PC-9 (cell line): ENCODE results near the gene TNFAIP3. TPM values are rescaled to one million over a fixed set of nuclear protein-coding genes. Genes with fewer than 3 reads are reported as not detected.
A peak's percentile ranks its signal among the peaks of the same experiment; 100 is the strongest.

ENCODE experiments used
- BruUV-seq: library from RNA; stranded (reverse); fragments of 400-500 nt; replicated peaks from 2 replicates; lab custom pipeline; 2021; lab: Mats Ljungman, UMichigan
- CTCF ChIA-PET: fragments of 300-600 bp; sonication (Branson Sonifier 250); formaldehyde crosslinking; loops from one replicate; lab custom pipeline; 2022; ENCODE audit warnings: antibody characterized with exemption; lab: Charles Lee
- POLR2A ChIA-PET: fragments of 300-600 bp; sonication (Branson Sonifier 250); formaldehyde crosslinking; loops from one replicate; lab custom pipeline; 2022; ENCODE audit warnings: antibody characterized with exemption; ENCODE audit not compliant: unreplicated experiment; lab: Charles Lee
- DNase-seq, 2 experiments: peaks; one replicate each; pipeline versions ENCODE4 v3.0.0 to v3.0.0-alpha.2; 2015 to 2022; ENCODE audit warnings: mixed read lengths in 1 of 2
- H2AFZ ChIP-seq: fragments of 200-600 bp; sonication (generic); 2 replicates; pipeline ENCODE4 v1.8.1; 2017; ENCODE audit warnings: antibody characterized with exemption
- H3F3A ChIP-seq: fragments of 200-600 bp; sonication (generic); 2 replicates; pipeline ENCODE4 v1.8.1; 2017; ENCODE audit warnings: antibody characterized with exemption, mild to moderate bottlenecking, low read depth; ENCODE audit not compliant: insufficient read depth
- H3K27ac ChIP-seq: fragments of 200-600 bp; sonication (generic); 2 replicates; pipeline ENCODE4 v1.6.1; 2016; ENCODE audit warnings: mixed run types
- H3K27me3 ChIP-seq: fragments of 200-600 bp; sonication (generic); 2 replicates; pipeline ENCODE4 v1.6.1; 2016; ENCODE audit warnings: low read depth, mixed run types; ENCODE audit not compliant: insufficient read depth
- H3K36me3 ChIP-seq: fragments of 200-600 bp; sonication (generic); 2 replicates; pipeline ENCODE4 v1.6.1; 2016; ENCODE audit warnings: low read depth, mixed run types
- H3K4me1 ChIP-seq: fragments of 200-600 bp; sonication (generic); replicated peaks from 2 replicates; pipeline ENCODE4 v1.6.1; 2016; ENCODE audit warnings: mixed run types; ENCODE audit not compliant: insufficient read depth
- H3K4me2 ChIP-seq: fragments of 200-600 bp; sonication (generic); 2 replicates; pipeline ENCODE4 v1.6.1; 2017; ENCODE audit warnings: mixed run types
- H3K4me3 ChIP-seq: fragments of 200-600 bp; sonication (generic); 2 replicates; pipeline ENCODE4 v1.6.1; 2016; ENCODE audit warnings: mixed run types
- H3K79me2 ChIP-seq: fragments of 200-600 bp; sonication (generic); 2 replicates; pipeline ENCODE4 v1.6.1; 2017; ENCODE audit warnings: low read depth, mixed run types
- H3K9me2 ChIP-seq: fragments of 200-600 bp; sonication (generic); 2 replicates; pipeline ENCODE4 v1.8.1; 2017; ENCODE audit warnings: mild to moderate bottlenecking; ENCODE audit not compliant: insufficient read depth
- H3K9me3 ChIP-seq: fragments of 200-600 bp; sonication (generic); 2 replicates; pipeline ENCODE4 v1.8.1; 2016; ENCODE audit warnings: low read depth; ENCODE audit not compliant: insufficient read depth
- H4K20me1 ChIP-seq: fragments of 200-600 bp; sonication (generic); 2 replicates; pipeline ENCODE4 v1.8.1; 2017; ENCODE audit not compliant: insufficient read depth
- CTCF ChIP-seq: fragments of 200-600 bp; sonication (generic); conservative IDR thresholded peaks from 2 replicates; pipeline ENCODE4 v1.6.1; 2017; ENCODE audit warnings: mixed run types, antibody characterized with exemption, mild to moderate bottlenecking, moderate library complexity
- EZH2 ChIP-seq: fragments of 200-600 bp; sonication (generic); IDR thresholded peaks from 2 replicates; pipeline ENCODE4 v1.8.0; 2017; ENCODE audit warnings: antibody characterized with exemption, low read depth
- intact Hi-C: fragments of 100-400 bp; cut with micrococcal nuclease; formaldehyde crosslinking; loops from one replicate; pipeline ENCODE4 v1.10.0; 2022; ENCODE audit not compliant: unreplicated experiment
- total RNA-seq: library from RNA; stranded (reverse); gene quantifications from 2 replicates; pipeline ENCODE4 v1.2.3, GENCODE V29; 2021

TNFAIP3 gene
- total RNA-seq, 1 experiment from 2014 or later, result 7.8 TPM

- H3K4me3 ChIP-seq, result peak overlapping the region; percentile 76; the same call in 1 of the 2 replicates
Measured at GRCh38 chr6:137871291-137871690, 4.2 kb downstream of the TNFAIP3 start.

GRCh38 chr6:137871831-137872454, 4.9 kb downstream of the TNFAIP3 start:
- H3K4me2 ChIP-seq, result peak overlapping the region; percentile 96
- H4K20me1 ChIP-seq, result no peaks in the 10 kb centered on the region
- TF ChIP-seq EZH2 (no peak), CTCF (no peak)
- H3K79me2 ChIP-seq, result peaks cover 58% of the 10 kb centered on the region
- peaks cover 27% of the 10 kb centered on the region for H3K36me3 ChIP-seq
- DNase-seq, result peak in 1 of 2 experiments; percentile 46
- intact Hi-C loops, result no loop called here
- H3K27ac ChIP-seq, result peak overlapping the region; percentile 14; the same call in 1 of the 2 replicates
- H3K27me3 ChIP-seq, result no peaks in the 10 kb centered on the region
- H3K4me1 ChIP-seq, result peaks cover 64% of the 10 kb centered on the region
- H3K9me3 ChIP-seq, result no peaks in the 10 kb centered on the region
- CTCF ChIA-PET, result interaction anchor here (0.6 to 0.7 kb wide), 2 partner anchors 68 to 179 kb away, joined by 3 to 4 read pairs; no protein-coding TSS in a partner anchor
- H2AFZ ChIP-seq, result no peak overlapping the region
- POLR2A ChIA-PET, result interaction anchor here (0.6 to 0.7 kb wide), 2 partner anchors 21 to 107 kb away, joined by 3 to 7 read pairs; no protein-coding TSS in a partner anchor
- no peaks in the 10 kb centered on the region for H3K9me2 ChIP-seq
- H3F3A ChIP-seq, result peaks cover 10% of the 10 kb centered on the region; the same call in 1 of the 2 replicates
- no TSS peak for BruUV-seq
- H3K4me3 ChIP-seq, result peak overlapping the region; percentile 76; the same call in 1 of the 2 replicates

More at GRCh38 chr6:137871291-137871690, 4.2 kb downstream of the TNFAIP3 start:
- Histone ChIP-seq H3K9me2 (no peaks in the 10 kb centered on the region), H3K27me3 (no peaks in the 10 kb centered on the region), H4K20me1 (no peaks in the 10 kb centered on the region), H3K27ac (peak overlapping the region; percentile 14), H3K79me2 (peaks cover 58% of the 10 kb centered on the region), H2AFZ (peak overlapping the region; percentile 56), H3K36me3 (peaks cover 20% of the 10 kb centered on the region), H3K9me3 (no peaks in the 10 kb centered on the region), H3K4me1 (peaks cover 65% of the 10 kb centered on the region), H3F3A (peaks cover 10% of the 10 kb centered on the region), H3K4me2 (peak overlapping the region; percentile 96)
- intact Hi-C loops, result no loop called here
- no TSS peak for BruUV-seq
- ChIA-PET POLR2A (no interaction called here), CTCF (interaction anchor here (0.5 to 0.7 kb wide), 4 partner anchors 22 to 419 kb away, joined by 3 to 7 read pairs (median 4); no protein-coding TSS in a partner anchor)
- DNase-seq, result no peak
- TF ChIP-seq CTCF, result no peak
- TF ChIP-seq EZH2, result no peak

GRCh38 chr6:137872581-137873115, 5.6 kb downstream of the TNFAIP3 start:
- TF ChIP-seq EZH2 (no peak), CTCF (no peak)
- Histone ChIP-seq H3K9me3 (no peaks in the 10 kb centered on the region), H2AFZ (no peak overlapping the region), H3K4me3 (no peak overlapping the region; the same call in 1 of the 2 replicates), H3K79me2 (peaks cover 55% of the 10 kb centered on the region), H3F3A (peaks cover 13% of the 10 kb centered on the region; the same call in 1 of the 2 replicates), H3K27me3 (no peaks in the 10 kb centered on the region), H3K9me2 (no peaks in the 10 kb centered on the region), H4K20me1 (no peaks in the 10 kb centered on the region), H3K27ac (peak overlapping the region; percentile 14; the same call in 1 of the 2 replicates), H3K4me2 (peak overlapping the region; percentile 96), H3K36me3 (peaks cover 33% of the 10 kb centered on the region), H3K4me1 (peaks cover 64% of the 10 kb centered on the region)
- ChIA-PET CTCF (interaction anchor here (0.6 to 1.0 kb wide), 2 partner anchors 72 to 179 kb away, joined by 4 read pairs; no protein-coding TSS in a partner anchor), POLR2A (interaction anchor here (0.6 to 1.0 kb wide), 2 partner anchors 20 to 86 kb away, joined by 6 to 7 read pairs; no protein-coding TSS in a partner anchor)
- intact Hi-C loops, result no loop called here
- no peak for DNase-seq
- BruUV-seq, result no TSS peak
